DND-41 (cell line): ENCODE measurements around the gene DDX31.

Experiments used
- EZH2 ChIP-seq: IDR thresholded peaks from 3 replicates; pipeline ENCODE4 v1.6.1; 2012; ENCODE audit warnings: borderline replicate concordance, low read depth, mild to moderate bottlenecking, moderate library complexity, low read length, inconsistent platforms; ENCODE audit not compliant: severe bottlenecking
- TF ChIP-seq, protein P1 (sequence below): IDR thresholded peaks from 2 replicates; pipeline ENCODE4 v1.5.1; 2012; ENCODE audit warnings: borderline replicate concordance, low read length, moderate library complexity, mild to moderate bottlenecking; ENCODE audit not compliant: poor library complexity, severe bottlenecking; ENCODE audit errors: extremely low read depth

GRCh38 chr9:132543960-132544359, 125.8 kb downstream of the DDX31 start:
- TF ChIP-seq, protein P1, sequence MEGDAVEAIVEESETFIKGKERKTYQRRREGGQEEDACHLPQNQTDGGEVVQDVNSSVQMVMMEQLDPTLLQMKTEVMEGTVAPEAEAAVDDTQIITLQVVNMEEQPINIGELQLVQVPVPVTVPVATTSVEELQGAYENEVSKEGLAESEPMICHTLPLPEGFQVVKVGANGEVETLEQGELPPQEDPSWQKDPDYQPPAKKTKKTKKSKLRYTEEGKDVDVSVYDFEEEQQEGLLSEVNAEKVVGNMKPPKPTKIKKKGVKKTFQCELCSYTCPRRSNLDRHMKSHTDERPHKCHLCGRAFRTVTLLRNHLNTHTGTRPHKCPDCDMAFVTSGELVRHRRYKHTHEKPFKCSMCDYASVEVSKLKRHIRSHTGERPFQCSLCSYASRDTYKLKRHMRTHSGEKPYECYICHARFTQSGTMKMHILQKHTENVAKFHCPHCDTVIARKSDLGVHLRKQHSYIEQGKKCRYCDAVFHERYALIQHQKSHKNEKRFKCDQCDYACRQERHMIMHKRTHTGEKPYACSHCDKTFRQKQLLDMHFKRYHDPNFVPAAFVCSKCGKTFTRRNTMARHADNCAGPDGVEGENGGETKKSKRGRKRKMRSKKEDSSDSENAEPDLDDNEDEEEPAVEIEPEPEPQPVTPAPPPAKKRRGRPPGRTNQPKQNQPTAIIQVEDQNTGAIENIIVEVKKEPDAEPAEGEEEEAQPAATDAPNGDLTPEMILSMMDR, result no peak
- TF ChIP-seq EZH2, result no peak
